Measurements from ENCODE around the gene TRAF3IP1. TPM values are rescaled to one million over a fixed set of nuclear protein-coding genes. Genes with fewer than 3 reads are reported as not detected.

Gene TRAF3IP1
- total RNA-seq, 4 donors from 2014 or later, result 1.1 to 14.1 (median 10.4) TPM

- no peak for DNase-seq
- H3K36me3 ChIP-seq, result no peaks in the 10 kb centered on the region
- H3K4me3 ChIP-seq, result no peak overlapping the region
- 91 to 92% methylated on average over 5 to 6 of the region's 6 CpGs for WGBS, 2 donors (ENCODE audit: low coverage in 1 of 2)
- H3K27me3 ChIP-seq, result no peaks in the 10 kb centered on the region
- TF ChIP-seq CTCF (IDR thresholded peaks at IDR 0.05) (no peak), EP300 (IDR thresholded peaks at IDR 0.05; ENCODE audit: low read depth) (no peak), POLR2AphosphoS5 (IDR thresholded peaks at IDR 0.05) (no peak), POLR2A (IDR thresholded peaks at IDR 0.05) (no peak)
- intact Hi-C loops (cut with DNase I; ENCODE audit: low total_unique reads), result no loop called here
- no peaks in the 10 kb centered on the region for H3K9me3 ChIP-seq
- peaks cover 0 to 4% (median 2%) of the 10 kb centered on the region in 4 donors for H3K4me1 ChIP-seq
- in situ Hi-C loops (cut with MboI; ENCODE audit: low pct_ligation_motif_present in 1 of 4, low pct_unique_long_range_greater_than_20kb in 1 of 4, low sequenced_read_pairs in 3 of 4), result no loop called here
- H3K27ac ChIP-seq, result no peak overlapping the region
Observed at GRCh38 chr2:238391042-238391689, 70.8 kb downstream of the TRAF3IP1 start.

GRCh38 chr2:238396663-238397062 is 76.3 kb downstream of the TRAF3IP1 start:
- H3K4me3 ChIP-seq, result no peak overlapping the region
- in situ Hi-C loops (cut with MboI; ENCODE audit: low pct_ligation_motif_present in 1 of 4, low pct_unique_long_range_greater_than_20kb in 1 of 4, low sequenced_read_pairs in 3 of 4), result no loop called here
- no peaks in the 10 kb centered on the region for H3K9me3 ChIP-seq
- H3K36me3 ChIP-seq, result peaks cover 0 to 4% (median 0%) of the 10 kb centered on the region in 4 donors
- intact Hi-C loops (cut with DNase I; ENCODE audit: low total_unique reads), result no loop called here
- H3K27me3 ChIP-seq, result no peaks in the 10 kb centered on the region
- no peak for DNase-seq
- no peak overlapping the region for H3K27ac ChIP-seq
- peaks cover 0 to 3% (median under 1%) of the 10 kb centered on the region in 4 donors for H3K4me1 ChIP-seq
- 92 to 100% methylated on average over 3 to 7 of the region's 7 CpGs for WGBS, 2 donors (ENCODE audit: low coverage in 1 of 2)
- TF ChIP-seq CTCF (IDR thresholded peaks at IDR 0.05) (no peak), EP300 (IDR thresholded peaks at IDR 0.05; ENCODE audit: low read depth) (no peak), POLR2A (IDR thresholded peaks at IDR 0.05) (no peak), POLR2AphosphoS5 (IDR thresholded peaks at IDR 0.05) (no peak)

- Histone ChIP-seq H3K4me3 (no peak overlapping the region), H3K4me1 (peaks cover 0 to 6% (median 2%) of the 10 kb centered on the region in 4 donors), H3K27ac (no peak overlapping the region), H3K9me3 (no peaks in the 10 kb centered on the region), H3K36me3 (peaks cover 0 to 4% (median 0%) of the 10 kb centered on the region in 4 donors), H3K27me3 (no peaks in the 10 kb centered on the region)
- no peak for DNase-seq
- 91% methylated on average over 12 of the region's 14 CpGs; no CpG with 5 or more reads in 1 of the 2 donors for WGBS, 2 donors (ENCODE audit: low coverage in 1 of 2)
- intact Hi-C loops (cut with DNase I; ENCODE audit: low total_unique reads), result no loop called here
- in situ Hi-C loops (cut with MboI; ENCODE audit: low pct_ligation_motif_present in 1 of 4, low pct_unique_long_range_greater_than_20kb in 1 of 4, low sequenced_read_pairs in 3 of 4), result no loop called here
- TF ChIP-seq EP300 (IDR thresholded peaks at IDR 0.05; ENCODE audit: low read depth), result no peak
Observed at GRCh38 chr2:238397356-238397755, 77.0 kb downstream of the TRAF3IP1 start.

- intact Hi-C loops (cut with DNase I; ENCODE audit: low total_unique reads), result no loop called here
- H3K9me3 ChIP-seq, result no peaks in the 10 kb centered on the region
- H3K27ac ChIP-seq, result no peak overlapping the region
- peaks cover 0 to 6% (median 2%) of the 10 kb centered on the region in 4 donors for H3K4me1 ChIP-seq
- no peak overlapping the region for H3K4me3 ChIP-seq
- DNase-seq, result no peak
- H3K36me3 ChIP-seq, result peaks cover 0 to 4% (median 0%) of the 10 kb centered on the region in 4 donors
- in situ Hi-C loops (cut with MboI; ENCODE audit: low pct_ligation_motif_present in 1 of 4, low pct_unique_long_range_greater_than_20kb in 1 of 4, low sequenced_read_pairs in 3 of 4), result no loop called here
- TF ChIP-seq POLR2AphosphoS5 (IDR thresholded peaks at IDR 0.05) (no peak), POLR2A (IDR thresholded peaks at IDR 0.05) (no peak), EP300 (IDR thresholded peaks at IDR 0.05; ENCODE audit: low read depth) (no peak), CTCF (IDR thresholded peaks at IDR 0.05) (no peak)
- 86 to 88% methylated on average over 6 of the region's 6 CpGs for WGBS, 2 donors (ENCODE audit: low coverage in 1 of 2)
- no peaks in the 10 kb centered on the region for H3K27me3 ChIP-seq
Observed at GRCh38 chr2:238398577-238398976, 78.3 kb downstream of the TRAF3IP1 start.
